Activated T-cell treated with anti-CD3 and anti-CD28 coated beads, Interleukin-2, amount 50 U/mL, for 4 hours (primary cell): ENCODE data around the gene IL23A. TPM values are rescaled to one million over a fixed set of nuclear protein-coding genes. Genes with fewer than 3 reads are reported as not detected.

Source experiments
- total RNA-seq, 3 donors: library from RNA; stranded (reverse); gene quantifications; one replicate each; pipeline ENCODE4 v1.2.1, GENCODE V29; 2021

Gene IL23A
- total RNA-seq, 3 donors from 2014 or later: 19.8 to 35.1 (median 26.4) TPM

Other genes starting within 250 kb of the IL23A start
- gene PA2G4, start 234.3 kb upstream of the IL23A start, total RNA-seq: 100 to 1,000 TPM; 538 to 590 (median 573) TPM
- gene RPL41, start 222.3 kb upstream of the IL23A start, total RNA-seq: 1,000 to 10,000 TPM; 3,827 to 4,080 (median 3,837) TPM
- gene ZC3H10, start 220.6 kb upstream of the IL23A start, total RNA-seq: 1 to 10 TPM; 7.4 to 8.3 (median 8.2) TPM
- 100 to 1,000 TPM in 2 of 3 donors, 10 to 100 TPM in 1; 95.9 to 113 (median 106) TPM for gene ESYT1, start 210.6 kb upstream of the IL23A start, total RNA-seq
- 10 to 100 TPM; 30.3 to 34.5 (median 30.8) TPM for gene MYL6B, start 186.3 kb upstream of the IL23A start, total RNA-seq
- 100 to 1,000 TPM; 684 to 725 (median 686) TPM for gene MYL6, start 180.5 kb upstream of the IL23A start, total RNA-seq
- gene SMARCC2, start 149.4 kb upstream of the IL23A start, total RNA-seq: 10 to 100 TPM; 85.7 to 92.9 (median 86.4) TPM
- gene RNF41, start 117.0 kb upstream of the IL23A start, total RNA-seq: 10 to 100 TPM; 39.3 to 45.6 (median 40.1) TPM
- gene NABP2, start 114.5 kb upstream of the IL23A start, total RNA-seq: 100 to 1,000 TPM in 1 of 3 donors, 10 to 100 TPM in 2; 92.7 to 103 (median 98.9) TPM
- under 1 TPM; 0.53 to 0.84 (median 0.79) TPM for gene SLC39A5, start 108.8 kb upstream of the IL23A start, total RNA-seq
- gene ANKRD52, start 80.5 kb upstream of the IL23A start, total RNA-seq: 10 to 100 TPM; 60.8 to 70.3 (median 67.5) TPM
- gene COQ10A, start 71.9 kb upstream of the IL23A start, total RNA-seq: 10 to 100 TPM; 11.1 to 13.7 (median 11.5) TPM
- gene CS, start 38.6 kb upstream of the IL23A start, total RNA-seq: 100 to 1,000 TPM; 344 to 373 (median 354) TPM
- gene CNPY2, start 22.9 kb upstream of the IL23A start, total RNA-seq: 100 to 1,000 TPM; 162 to 178 (median 174) TPM
- gene PAN2, start 4.9 kb upstream of the IL23A start, total RNA-seq: 10 to 100 TPM; 16.4 to 20.3 (median 17.3) TPM
- gene STAT2, start 21.2 kb downstream of the IL23A start, total RNA-seq: 10 to 100 TPM; 35.8 to 55.5 (median 50.4) TPM
- gene APOF, start 24.0 kb downstream of the IL23A start, total RNA-seq: under 1 TPM in 1 of 3 donors, not detected in 2; 0.16 TPM
- gene TIMELESS, start 110.5 kb downstream of the IL23A start, total RNA-seq: 10 to 100 TPM; 35.2 to 45.2 (median 36.6) TPM
- gene MIP, start 115.8 kb downstream of the IL23A start, total RNA-seq: under 1 TPM in 1 of 3 donors, not detected in 2; 0.08 TPM
- gene SPRYD4, start 129.7 kb downstream of the IL23A start, total RNA-seq: 1 to 10 TPM; 4.0 to 4.8 (median 4.1) TPM
- gene GLS2, start 149.3 kb downstream of the IL23A start, total RNA-seq: 1 to 10 TPM; 1.7 to 4.2 (median 2.2) TPM
- gene RBMS2, start 182.9 kb downstream of the IL23A start, total RNA-seq: 1 to 10 TPM in 2 of 3 donors, under 1 TPM in 1; 0.66 to 4.0 (median 1.4) TPM